GM06990 (cell line): ENCODE measurements around the gene EVI5.

Experiments used
- DNase-seq: peaks from one replicate; pipeline ENCODE4 v3.0.0-alpha.2; 2011; ENCODE audit not compliant: insufficient read length; ENCODE audit errors: extremely low read depth
- H3K27me3 ChIP-seq: replicated peaks from 2 replicates; pipeline ENCODE4 v1.6.0; 2011; ENCODE audit warnings: low read length; ENCODE audit not compliant: control insufficient read depth, insufficient read depth
- H3K36me3 ChIP-seq: 2 replicates; pipeline ENCODE4 v1.5.1; 2011; ENCODE audit warnings: low read length; ENCODE audit not compliant: control insufficient read depth, insufficient read depth
- H3K4me3 ChIP-seq: replicated peaks from 2 replicates; pipeline ENCODE4 v1.5.1; 2011; ENCODE audit warnings: low read depth, mild to moderate bottlenecking, control low read depth, low read length
- CTCF ChIP-seq: IDR thresholded peaks from 2 replicates; pipeline ENCODE4 v1.5.1; 2011; ENCODE audit warnings: low read length, control low read depth, mild to moderate bottlenecking, inconsistent platforms; ENCODE audit not compliant: insufficient read depth, poor library complexity, severe bottlenecking

EVI5 gene

DNA sequence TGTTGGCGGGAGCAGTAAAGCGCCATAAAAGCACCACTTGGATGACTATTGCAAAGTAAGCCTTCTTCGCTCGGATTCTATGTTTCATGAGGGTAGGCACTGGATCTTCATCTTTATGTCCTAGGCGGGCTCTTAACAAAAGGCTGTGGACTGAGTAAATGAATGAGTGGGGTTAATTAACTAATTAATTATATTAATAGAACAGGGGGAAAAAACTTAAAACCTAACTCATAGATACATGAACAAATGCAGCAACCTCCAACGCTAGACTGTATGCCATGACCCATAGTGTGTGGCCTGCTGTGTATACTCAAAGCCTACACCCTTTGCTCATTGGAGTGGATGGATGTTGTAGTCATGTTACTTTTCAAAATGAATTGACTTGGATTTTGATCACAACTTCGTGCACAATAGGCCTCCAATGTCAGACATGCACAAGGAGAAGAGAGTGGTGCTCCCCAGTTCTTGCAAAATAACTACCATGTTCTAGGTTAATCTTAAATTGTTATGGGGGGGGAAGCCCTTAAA lies 297.8 kb downstream of the EVI5 start:
- Histone ChIP-seq H3K27me3 (no peaks in the 10 kb centered on the region), H3K36me3 (no peaks in the 10 kb centered on the region), H3K4me3 (peak overlapping the region; percentile 72)
- DNase-seq = no peak
- no peak for TF ChIP-seq CTCF

DNA sequence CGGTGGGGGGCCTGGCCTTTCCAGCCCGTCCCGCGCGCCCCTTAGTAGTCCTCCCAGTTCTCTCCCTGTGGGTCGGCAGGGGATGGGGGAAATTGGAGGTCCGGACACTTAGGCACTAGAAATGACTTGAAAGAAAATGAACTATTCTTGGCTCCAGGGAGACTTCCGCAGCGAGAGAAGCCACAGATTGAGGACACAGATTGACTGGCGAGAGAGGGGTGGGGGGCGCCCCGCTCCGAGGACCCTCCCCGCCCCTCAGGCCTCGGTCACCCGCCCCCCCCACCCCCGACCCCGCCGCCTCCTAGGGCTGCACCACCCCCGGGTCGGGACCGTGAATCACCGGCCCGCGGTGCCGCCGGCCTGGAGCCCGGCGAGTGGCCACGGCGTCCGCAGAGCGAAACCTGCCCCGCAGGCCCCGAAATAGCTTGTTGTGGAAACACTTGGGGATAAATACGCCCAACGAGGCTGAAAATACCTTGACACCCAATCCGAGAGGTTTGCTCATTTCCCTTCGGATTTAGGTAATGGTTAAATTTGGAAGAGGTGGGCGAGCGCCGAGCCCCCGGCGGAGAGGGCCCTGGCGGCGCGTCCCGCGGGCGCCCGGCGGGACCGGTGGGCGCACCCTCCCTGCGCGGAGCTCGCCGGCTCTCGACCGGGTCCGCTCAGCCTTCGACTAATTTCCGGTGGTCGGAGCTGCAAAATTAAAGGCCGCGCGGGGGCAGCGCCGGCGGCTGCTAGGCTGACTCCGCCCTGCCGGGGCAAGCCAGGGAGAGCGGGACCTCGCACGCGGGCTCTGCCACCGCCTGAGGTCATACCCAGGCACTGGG lies 298.4 kb downstream of the EVI5 start, which contains the start of gene GFI1:
Gene GFI1 (minus strand): TSS at position 675 of the 827 bp plus-strand sequence. CDS start 3,438 bp downstream, outside the sequence.
- TF ChIP-seq CTCF = peak; percentile 19
- peak within 1 kb of the TSS; percentile 72 for H3K4me3 ChIP-seq
- H3K36me3 ChIP-seq = no peaks in the 10 kb centered on the region
- DNase-seq = peak; percentile 77
- H3K27me3 ChIP-seq = no peaks in the 10 kb centered on the region

GRCh38 chr1:92485381-92486250 lies 299.3 kb downstream of the EVI5 start:
- peak; percentile 84 for DNase-seq
- peak overlapping the region; percentile 72 for H3K4me3 ChIP-seq
- H3K27me3 ChIP-seq = no peaks in the 10 kb centered on the region
- TF ChIP-seq CTCF = peak; percentile 68
- H3K36me3 ChIP-seq = no peaks in the 10 kb centered on the region; the same call in 1 of the 2 replicates

GRCh38 chr1:92484472-92485380 lies 300.2 kb downstream of the EVI5 start:
- no peaks in the 10 kb centered on the region for H3K27me3 ChIP-seq
- peaks cover 3% of the 10 kb centered on the region for H3K36me3 ChIP-seq
- peak; percentile 26 for TF ChIP-seq CTCF
- H3K4me3 ChIP-seq = peak overlapping the region; percentile 72
- peak; percentile 75 for DNase-seq
